Measurements from ENCODE around the gene FAM240B.

FAM240B gene

DNA sequence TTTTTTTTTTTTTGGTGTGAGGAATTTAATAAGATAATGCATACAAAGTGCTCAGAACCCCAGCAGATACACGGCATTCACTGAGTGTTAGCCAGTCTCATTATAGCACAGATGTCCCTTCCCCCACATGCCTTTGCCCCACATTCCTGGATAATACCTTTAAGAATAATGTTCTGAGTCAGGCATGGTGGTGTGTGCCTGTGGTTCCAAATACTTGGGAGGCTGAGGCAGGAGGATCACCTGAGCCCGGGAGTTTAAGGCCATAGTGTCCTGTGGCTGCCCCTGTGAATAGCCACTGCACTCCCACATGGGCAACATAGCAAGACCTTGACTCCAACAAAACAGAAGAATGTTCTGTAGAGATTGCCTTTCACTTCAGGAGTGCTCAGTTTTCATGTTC lies 75.3 kb downstream of the FAM240B start:
- DNase-seq (ENCODE audit: low read depth), result no peak
- TF ChIP-seq, protein P1, sequence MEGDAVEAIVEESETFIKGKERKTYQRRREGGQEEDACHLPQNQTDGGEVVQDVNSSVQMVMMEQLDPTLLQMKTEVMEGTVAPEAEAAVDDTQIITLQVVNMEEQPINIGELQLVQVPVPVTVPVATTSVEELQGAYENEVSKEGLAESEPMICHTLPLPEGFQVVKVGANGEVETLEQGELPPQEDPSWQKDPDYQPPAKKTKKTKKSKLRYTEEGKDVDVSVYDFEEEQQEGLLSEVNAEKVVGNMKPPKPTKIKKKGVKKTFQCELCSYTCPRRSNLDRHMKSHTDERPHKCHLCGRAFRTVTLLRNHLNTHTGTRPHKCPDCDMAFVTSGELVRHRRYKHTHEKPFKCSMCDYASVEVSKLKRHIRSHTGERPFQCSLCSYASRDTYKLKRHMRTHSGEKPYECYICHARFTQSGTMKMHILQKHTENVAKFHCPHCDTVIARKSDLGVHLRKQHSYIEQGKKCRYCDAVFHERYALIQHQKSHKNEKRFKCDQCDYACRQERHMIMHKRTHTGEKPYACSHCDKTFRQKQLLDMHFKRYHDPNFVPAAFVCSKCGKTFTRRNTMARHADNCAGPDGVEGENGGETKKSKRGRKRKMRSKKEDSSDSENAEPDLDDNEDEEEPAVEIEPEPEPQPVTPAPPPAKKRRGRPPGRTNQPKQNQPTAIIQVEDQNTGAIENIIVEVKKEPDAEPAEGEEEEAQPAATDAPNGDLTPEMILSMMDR (IDR thresholded peaks at IDR 0.05; ENCODE audit: control insufficient read depth, extremely low read depth, insufficient read depth), result no peak
- no peak overlapping the region for H3K4me3 ChIP-seq (ENCODE audit: low read depth, low read length)

All from LNCaP clone FGC (cell line).